Transverse colon (tissue), 4 donors: ENCODE results near the gene MXRA8. TPM values are rescaled to one million over a fixed set of nuclear protein-coding genes. Genes with fewer than 3 reads are reported as not detected.

Experiments used
- DNase-seq: peaks from one replicate; pipeline ENCODE4 v3.0.0-alpha.2; 2019
- H3K27ac ChIP-seq, 4 donors: fragments of 200-600 bp; sonication (generic); 2 replicates each; pipeline ENCODE4 v1.5.1; 2016 to 2018; ENCODE audit warnings: inconsistent platforms in 4 of 4
- H3K27me3 ChIP-seq: fragments of 200-600 bp; sonication (generic); 2 replicates; pipeline ENCODE4 v1.5.1; 2017; ENCODE audit warnings: inconsistent platforms
- H3K36me3 ChIP-seq, 4 donors: fragments of 200-600 bp; sonication (generic); 2 replicates each; pipeline ENCODE4 v1.5.1; 2017 to 2019; ENCODE audit warnings: inconsistent platforms in 4 of 4
- H3K4me1 ChIP-seq, 4 donors: fragments of 200-600 bp; sonication (generic); 2 replicates each; pipeline ENCODE4 v1.5.1; 2017 to 2020; ENCODE audit warnings: inconsistent platforms in 4 of 4
- H3K4me3 ChIP-seq, 4 donors: fragments of 200-600 bp; sonication (generic); 1 replicate in 1 of 4; 2 replicates in 3 of 4; pipeline versions ENCODE4 v1.5.1 to v1.6.1; 2017 to 2019; ENCODE audit warnings: inconsistent platforms in 4 of 4
- H3K9me3 ChIP-seq, 2 donors: fragments of 200-600 bp; sonication (generic); 2 replicates each; pipeline ENCODE4 v1.5.1; 2017 to 2019; ENCODE audit warnings: inconsistent platforms in 2 of 2
- CTCF ChIP-seq, 5 experiments: fragments of 200-600 bp in 3 of 5; fragments of 450-650 bp in 2 of 5; sonication (generic) in 3 of 5; IDR thresholded peaks; 1 replicate in 2 of 5; 2 replicates in 3 of 5; pipeline ENCODE4 v1.5.1; 2016 to 2017; ENCODE audit warnings: antibody characterized with exemption in 5 of 5, inconsistent platforms in 3 of 5, mild to moderate bottlenecking in 2 of 5, moderate library complexity in 1 of 5
- EP300 ChIP-seq: sonication (generic); formaldehyde crosslinking; IDR thresholded peaks from one replicate; pipeline ENCODE4 v1.6.1; 2017; ENCODE audit warnings: antibody characterized with exemption, low read depth
- POLR2A ChIP-seq: fragments of 450-650 bp; IDR thresholded peaks from one replicate; pipeline ENCODE4 v1.6.1; 2016; ENCODE audit warnings: antibody characterized with exemption, mild to moderate bottlenecking, moderate library complexity
- POLR2AphosphoS5 ChIP-seq, 3 donors: sonication (generic); formaldehyde crosslinking; IDR thresholded peaks; one replicate each; pipeline ENCODE4 v1.6.1; 2016; ENCODE audit warnings: antibody characterized with exemption in 3 of 3
- WGBS, 2 donors: methylation state at CpG; one replicate each; pipeline ENCODE4 v1.1.5; 2018; ENCODE audit warnings: low coverage in 1 of 2; 5-methylcytosine and 5-hydroxymethylcytosine counted together
- in situ Hi-C, 4 donors: fragments of 200-750 bp; cut with MboI; loops; one replicate each; pipeline versions ENCODE4 v1.15.0 to v1.15.1; 2017; ENCODE audit warnings: low sequenced_read_pairs in 3 of 4, low pct_ligation_motif_present in 1 of 4, low pct_unique_long_range_greater_than_20kb in 1 of 4
- intact Hi-C: fragments of 100-400 bp; cut with DNase I; formaldehyde crosslinking; loops from one replicate; pipeline ENCODE4 v1.15.1; 2023; ENCODE audit warnings: low total_unique reads
- total RNA-seq, 4 donors: library from RNA; depleted of rRNA; stranded (reverse); fragments of >200 nt; gene quantifications; one replicate each; pipeline ENCODE4 v1.1.0, GENCODE V29; 2016

MXRA8 gene
- total RNA-seq, 4 donors from 2014 or later, result 31.1 to 145 (median 57.1) TPM

GRCh38 chr1:1359664-1360468 lies 1.5 kb upstream of the MXRA8 start:
- no peak for DNase-seq
- TF ChIP-seq POLR2A (no peak), CTCF (IDR thresholded peaks at IDR 0.05) (no peak), EP300 (no peak), POLR2AphosphoS5 (IDR thresholded peaks at IDR 0.05) (no peak)
- peaks cover 15 to 60% (median 30%) of the 10 kb centered on the region in 4 donors for H3K4me1 ChIP-seq
- WGBS, 2 donors, result 55% methylated on average over 18 of the region's 28 CpGs; no CpG with 5 or more reads in 1 of the 2 donors
- no peaks in the 10 kb centered on the region for H3K9me3 ChIP-seq
- H3K27me3 ChIP-seq, result peaks cover 49% of the 10 kb centered on the region
- peak overlapping the region; percentile 86 to 92 (median 89) for H3K27ac ChIP-seq
- in situ Hi-C loops (no loop called here), intact Hi-C loops (no loop called here)
- H3K36me3 ChIP-seq, result no peaks in the 10 kb centered on the region
- no peak overlapping the region for H3K4me3 ChIP-seq

- DNase-seq, result no peak
- in situ Hi-C loops, result no loop called here
Measured at GRCh38 chr1:1359308-1359663, 931 bp upstream of the MXRA8 start.

GRCh38 chr1:1357871-1358432 lies 403 bp downstream of the MXRA8 start:
- H3K4me1 ChIP-seq, result peaks cover 23 to 76% (median 40%) of the 10 kb centered on the region in 4 donors
- no peaks in the 10 kb centered on the region for H3K36me3 ChIP-seq
- peak overlapping the region; percentile 15 to 54 (median 40) for H3K4me3 ChIP-seq
- H3K27me3 ChIP-seq, result peaks cover 68% of the 10 kb centered on the region
- intact Hi-C loops, result loop anchor here (2.0 kb wide), 1 partner anchor 17 kb away; the partner anchor contains the start of gene AURKAIP1
- TF ChIP-seq POLR2A, result no peak
- TF ChIP-seq CTCF (IDR thresholded peaks at IDR 0.05), result no peak
- TF ChIP-seq EP300, result no peak
- TF ChIP-seq POLR2AphosphoS5 (IDR thresholded peaks at IDR 0.05), result no peak
- DNase-seq, result no peak
- in situ Hi-C loops, result no loop called here
- 26% methylated on average over 17 of the region's 18 CpGs; no CpG with 5 or more reads in 1 of the 2 donors for WGBS, 2 donors
- H3K9me3 ChIP-seq, result no peaks in the 10 kb centered on the region
- peak overlapping the region; percentile 86 to 92 (median 89) for H3K27ac ChIP-seq

More at GRCh38 chr1:1359308-1359663, 931 bp upstream of the MXRA8 start:
- no peaks in the 10 kb centered on the region for H3K36me3 ChIP-seq
- H3K9me3 ChIP-seq, result no peaks in the 10 kb centered on the region
- H3K27ac ChIP-seq, result peak overlapping the region; percentile 86 to 92 (median 89)
- TF ChIP-seq POLR2A (no peak), EP300 (no peak), CTCF (IDR thresholded peaks at IDR 0.05) (no peak), POLR2AphosphoS5 (IDR thresholded peaks at IDR 0.05) (no peak)
- H3K4me3 ChIP-seq, result no peak overlapping the region
- peaks cover 15 to 66% (median 34%) of the 10 kb centered on the region in 4 donors for H3K4me1 ChIP-seq
- intact Hi-C loops, result no loop called here
- H3K27me3 ChIP-seq, result peaks cover 54% of the 10 kb centered on the region
- WGBS, 2 donors, result 46 to 50% methylated on average over 4 to 6 of the region's 6 CpGs

GRCh38 chr1:1356796-1357401 lies 1.5 kb downstream of the MXRA8 start:
- Histone ChIP-seq H3K27me3 (peaks cover 70% of the 10 kb centered on the region), H3K9me3 (no peaks in the 10 kb centered on the region), H3K4me1 (peaks cover 24 to 72% (median 40%) of the 10 kb centered on the region in 4 donors), H3K4me3 (peak overlapping the region; percentile 24 to 54 (median 40)), H3K27ac (peak overlapping the region; percentile 86 to 92 (median 89)), H3K36me3 (no peaks in the 10 kb centered on the region)
- no peak for DNase-seq
- intact Hi-C loops, result loop anchor here (2.0 kb wide), 1 partner anchor 18 kb away; the partner anchor contains the start of gene AURKAIP1
- TF ChIP-seq CTCF (IDR thresholded peaks at IDR 0.05) (no peak), POLR2AphosphoS5 (IDR thresholded peaks at IDR 0.05) (no peak), POLR2A (no peak), EP300 (no peak)
- in situ Hi-C loops, result no loop called here
- WGBS, 2 donors, result 29 to 37% methylated on average over 7 to 26 of the region's 26 CpGs
